ENCODE measurements around the gene PLPPR3.

PLPPR3 gene

DNA sequence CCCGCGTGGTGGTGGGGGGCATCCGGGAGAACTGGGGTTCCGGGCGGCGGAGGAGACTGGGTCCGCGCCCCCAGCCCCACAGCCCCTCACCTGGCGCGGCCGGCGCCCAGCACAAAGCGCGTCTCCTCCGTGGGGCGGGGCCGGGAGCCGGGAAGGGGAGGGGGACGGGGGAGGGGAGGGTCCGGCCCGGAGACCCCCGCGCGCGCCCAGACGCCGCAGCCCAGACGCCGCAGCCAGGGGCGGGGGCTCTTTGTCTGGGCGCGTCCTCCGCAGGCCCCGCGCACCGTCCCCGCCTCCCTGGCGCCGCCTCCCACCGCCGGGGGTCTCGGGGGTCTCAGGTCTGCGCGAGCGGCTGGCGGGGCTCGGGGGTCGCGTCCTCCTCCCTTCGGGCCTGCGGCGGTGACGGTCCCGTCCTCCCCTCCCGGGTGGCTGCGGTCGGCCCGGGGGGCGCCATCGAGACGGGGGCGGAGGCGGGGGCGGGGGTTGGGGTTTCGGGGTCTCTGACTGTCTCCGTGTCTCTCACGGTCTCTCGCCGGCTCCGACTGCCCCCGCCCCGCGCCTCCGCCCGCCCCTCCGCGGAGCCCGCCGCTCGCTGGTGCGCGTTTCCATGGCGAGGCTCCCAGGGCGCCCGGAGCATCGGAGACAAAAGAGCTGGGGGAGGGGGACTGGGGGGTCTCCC, at the start of gene PLPPR3:
Gene PLPPR3, minus strand, starts transcription at position 131 of the 679 bp plus-strand sequence. CDS start 396 bp downstream, outside the sequence.
- no peak for DNase-seq (ENCODE audit: low spot score)

- DNase-seq (ENCODE audit: low spot score), result no peak
Observed at GRCh38 chr19:870963-871401, 49.2 kb upstream of the PLPPR3 start.

DNA sequence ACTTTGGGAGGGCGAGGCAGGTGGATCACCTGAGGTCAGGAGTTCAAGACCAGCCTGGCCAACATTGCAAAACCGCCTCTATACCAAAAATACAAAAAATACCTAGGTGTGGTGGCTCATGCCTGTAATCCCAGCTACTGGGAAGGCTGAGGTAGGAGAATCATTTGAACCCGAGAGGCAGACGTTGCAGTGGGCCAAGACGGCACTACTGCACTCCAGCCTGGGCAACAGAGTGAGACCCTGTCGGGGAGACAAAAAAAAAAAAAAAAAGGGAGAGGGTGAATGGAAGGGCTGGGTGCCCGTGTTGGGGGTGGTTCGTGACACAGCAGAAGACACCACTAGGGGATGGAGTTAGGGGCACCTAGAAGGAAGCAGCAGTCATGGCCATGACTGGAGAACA, 48.6 kb upstream of the PLPPR3 start:
- no peak for DNase-seq (ENCODE audit: low spot score)

DNA sequence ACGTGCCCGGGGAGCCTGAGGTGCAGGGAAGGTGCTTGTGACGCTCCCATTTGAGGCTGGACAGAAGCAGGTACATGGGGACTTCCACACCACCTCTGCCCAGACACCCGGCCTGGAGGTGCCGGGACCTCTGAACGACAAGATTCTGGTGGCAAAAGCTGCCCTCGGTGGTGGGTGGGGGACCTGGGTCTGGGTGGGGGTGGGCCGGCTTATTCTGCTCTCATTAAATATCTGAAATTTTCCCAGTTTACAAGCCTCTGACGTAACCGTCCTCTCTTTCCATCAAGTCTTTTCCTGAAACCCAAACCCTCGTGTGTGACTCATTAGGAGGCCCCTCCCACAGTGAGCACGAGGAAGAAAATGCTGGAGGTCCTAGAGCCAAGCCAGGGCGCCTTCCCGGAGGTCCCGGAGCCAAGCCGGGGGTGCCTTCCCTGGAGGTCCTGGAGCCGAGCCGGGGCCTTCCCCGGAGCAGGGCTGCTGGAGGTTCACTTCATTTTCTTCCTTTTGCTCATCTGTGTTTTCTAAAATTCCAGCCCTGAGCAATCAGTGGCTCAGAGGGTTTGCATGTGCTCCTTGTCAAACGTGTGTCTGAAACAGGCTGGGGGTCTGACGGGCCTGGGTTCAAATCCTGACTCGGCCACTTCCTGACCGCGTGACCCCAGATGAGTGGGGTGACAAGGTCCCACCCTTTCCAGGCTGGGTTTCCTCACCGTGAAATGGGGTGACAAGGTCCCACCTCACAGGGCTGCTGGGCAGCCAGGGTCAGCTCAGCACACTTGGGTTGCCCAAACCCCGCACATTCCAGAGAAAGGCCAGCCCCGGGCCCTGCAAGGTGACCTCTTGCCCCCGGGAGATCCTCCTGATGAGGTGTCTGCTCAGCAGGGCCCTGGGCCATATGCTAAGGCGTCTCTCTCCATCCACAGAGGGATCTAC, 47.8 kb upstream of the PLPPR3 start:
- no peak for DNase-seq (ENCODE audit: low spot score)

GRCh38 chr19:868458-869244, 46.9 kb upstream of the PLPPR3 start:
- DNase-seq (ENCODE audit: low spot score), result no peak

DNA sequence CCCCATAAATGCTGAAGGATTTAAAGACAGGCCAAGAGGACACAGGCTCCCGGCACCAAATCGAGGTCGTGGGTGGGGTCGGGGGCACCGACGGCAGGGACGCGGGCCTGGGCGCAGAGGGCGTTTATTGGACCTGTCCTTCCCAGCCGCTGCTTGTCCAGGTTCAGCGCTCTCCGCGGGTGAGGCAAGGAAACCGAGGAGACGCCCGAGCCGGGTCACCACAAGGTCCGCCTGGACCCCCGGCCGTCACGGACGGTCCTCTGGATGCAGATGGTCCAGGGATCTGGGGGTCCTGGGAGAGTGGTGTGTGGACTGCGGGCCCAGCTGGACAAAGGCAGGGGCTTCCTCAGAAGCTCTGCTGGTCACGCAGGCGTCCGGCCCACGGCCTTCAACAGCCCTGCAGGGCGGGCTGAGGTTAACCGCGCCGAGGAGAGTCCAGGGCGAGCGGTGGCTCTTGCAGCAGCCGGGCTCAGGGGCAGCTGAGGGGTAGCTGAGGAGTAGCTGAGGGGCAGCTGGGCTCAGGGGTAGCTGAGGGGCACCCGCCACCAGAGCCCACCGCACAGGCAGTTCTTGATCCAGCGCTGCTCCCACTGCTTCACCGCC, 46.2 kb upstream of the PLPPR3 start:
- DNase-seq (ENCODE audit: low spot score), result no peak

DNA sequence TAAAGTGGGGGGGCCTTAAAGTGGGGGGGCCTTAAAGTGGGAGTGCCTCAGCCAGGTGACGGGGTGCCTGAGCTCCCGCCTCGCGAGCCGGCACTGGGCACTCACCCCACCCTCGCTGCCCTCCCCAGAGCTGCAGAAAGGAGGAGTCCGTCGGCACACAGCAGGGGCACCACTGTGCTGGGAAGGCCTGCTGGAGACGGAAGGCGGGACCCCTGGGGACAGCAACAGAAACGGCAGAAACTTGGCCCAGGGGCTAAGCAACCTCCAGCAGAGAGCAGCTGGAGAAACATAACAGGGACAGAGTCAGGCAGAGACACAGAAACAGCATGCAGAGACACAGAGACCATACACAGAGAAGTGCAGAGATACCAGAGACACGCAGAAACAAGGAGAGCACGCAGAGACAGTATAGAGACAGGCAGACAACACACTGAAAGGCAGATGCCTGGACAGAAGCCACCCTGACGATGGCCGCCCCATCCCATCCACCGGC, 45.6 kb upstream of the PLPPR3 start:
- DNase-seq (ENCODE audit: low spot score), result no peak

- no peak for DNase-seq (ENCODE audit: low spot score)
Observed at GRCh38 chr19:866769-867300, 45.1 kb upstream of the PLPPR3 start.

DNA sequence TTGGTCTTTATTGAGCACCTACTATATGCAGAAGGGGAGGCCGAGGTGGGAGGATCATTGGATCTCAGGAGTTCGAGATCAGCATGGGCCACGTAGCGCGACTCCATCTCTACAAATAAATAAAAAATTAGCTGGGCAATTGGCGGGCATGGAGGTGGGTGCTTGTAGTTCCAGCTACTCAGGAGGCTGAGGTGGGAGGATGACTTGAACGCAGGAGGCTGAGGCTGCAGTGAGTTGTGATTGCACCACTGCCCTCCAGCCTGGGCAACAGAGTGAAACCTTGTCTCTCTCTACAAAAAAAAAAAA, 41.5 kb upstream of the PLPPR3 start:
- DNase-seq (ENCODE audit: low spot score), result no peak

DNA sequence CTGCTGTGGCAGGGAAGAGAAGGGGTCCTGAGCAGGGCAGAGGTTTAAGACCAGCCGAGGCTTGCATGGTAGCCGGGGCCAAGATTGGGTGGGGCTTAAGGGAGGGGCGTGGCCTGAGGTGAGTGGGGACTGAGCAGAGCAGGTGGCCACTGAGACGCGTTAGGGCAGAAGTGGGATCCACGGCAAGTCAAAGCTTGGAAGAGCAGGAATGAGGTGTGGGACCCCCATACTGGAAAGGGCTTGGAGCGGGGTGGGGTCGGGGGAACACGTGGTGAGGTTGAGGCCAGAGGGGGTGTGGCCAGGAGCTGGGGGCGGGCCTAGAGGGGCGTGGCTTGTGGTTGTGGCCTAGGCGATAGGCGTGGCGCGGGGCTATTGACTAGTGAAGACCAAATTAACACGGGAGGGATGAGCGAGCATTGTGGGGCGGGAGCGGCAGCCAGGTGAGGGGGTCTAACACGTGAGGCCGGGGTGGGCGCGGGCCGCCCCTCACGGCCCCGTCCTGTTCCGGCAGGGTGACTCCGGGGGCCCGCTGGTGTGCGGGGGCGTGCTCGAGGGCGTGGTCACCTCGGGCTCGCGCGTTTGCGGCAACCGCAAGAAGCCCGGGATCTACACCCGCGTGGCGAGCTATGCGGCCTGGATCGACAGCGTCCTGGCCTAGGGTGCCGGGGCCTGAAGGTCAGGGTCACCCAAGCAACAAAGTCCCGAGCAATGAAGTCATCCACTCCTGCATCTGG, 41.0 kb upstream of the PLPPR3 start:
- peak; percentile 64 for DNase-seq (ENCODE audit: low spot score)

- peak; percentile 40 for DNase-seq (ENCODE audit: low spot score)
Observed at GRCh38 chr19:861756-862580, 40.2 kb upstream of the PLPPR3 start.

- no peak for DNase-seq (ENCODE audit: low spot score)
Observed at GRCh38 chr19:861141-861755, 39.5 kb upstream of the PLPPR3 start.

DNA sequence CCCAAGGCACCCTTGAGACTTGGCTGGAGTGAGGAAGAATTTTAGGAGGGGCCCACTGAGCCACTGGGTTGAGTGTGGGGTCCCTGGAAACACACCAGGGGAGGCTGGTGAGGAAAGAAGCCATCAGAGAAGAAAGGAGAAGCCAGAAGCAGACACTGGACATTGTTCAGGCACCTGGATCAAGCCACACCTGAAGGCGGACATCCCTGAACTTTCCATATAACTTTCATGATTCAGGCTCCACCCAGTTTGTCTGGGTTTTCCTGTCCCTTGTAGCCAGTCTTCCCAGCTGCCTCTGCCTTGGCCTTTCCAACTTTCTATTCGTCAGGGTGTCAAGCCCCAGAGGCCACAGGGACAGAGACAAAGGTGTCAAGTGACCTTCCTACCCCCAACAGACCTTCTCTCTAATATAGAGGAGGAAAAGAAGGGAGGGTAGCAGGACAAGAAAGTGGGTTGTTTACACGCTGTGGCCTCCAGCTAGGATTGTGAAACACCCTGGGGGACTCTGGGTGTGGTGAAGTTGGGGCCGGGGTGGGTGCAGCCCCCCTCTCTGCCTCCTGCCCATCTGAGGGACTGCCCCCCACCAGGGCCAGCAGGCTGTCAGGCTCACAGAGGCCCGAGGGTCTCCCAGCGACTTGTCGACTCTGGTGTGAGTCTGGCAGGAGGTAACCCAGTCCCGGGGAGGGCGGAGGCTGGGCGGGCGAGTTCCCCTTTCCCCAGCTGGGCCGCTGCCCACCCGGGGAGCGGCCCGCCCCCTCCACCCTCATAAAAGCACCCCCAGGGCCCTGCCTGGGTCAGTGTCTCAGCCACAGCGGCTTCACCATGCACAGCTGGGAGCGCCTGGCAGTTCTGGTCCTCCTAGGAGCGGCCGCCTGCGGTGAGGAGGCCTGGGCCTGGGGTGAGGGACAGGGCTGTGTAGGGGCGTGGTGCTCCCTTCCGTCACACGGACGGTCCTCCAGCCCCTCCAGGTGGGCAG, 37.4 kb upstream of the PLPPR3 start, which contains the start of gene CFD:
Gene CFD, plus strand, starts transcription at position 797 of the 976 bp plus-strand sequence. Its CDS starts 26 bp downstream, at position 823.
- no peak for DNase-seq (ENCODE audit: low spot score)

DNA sequence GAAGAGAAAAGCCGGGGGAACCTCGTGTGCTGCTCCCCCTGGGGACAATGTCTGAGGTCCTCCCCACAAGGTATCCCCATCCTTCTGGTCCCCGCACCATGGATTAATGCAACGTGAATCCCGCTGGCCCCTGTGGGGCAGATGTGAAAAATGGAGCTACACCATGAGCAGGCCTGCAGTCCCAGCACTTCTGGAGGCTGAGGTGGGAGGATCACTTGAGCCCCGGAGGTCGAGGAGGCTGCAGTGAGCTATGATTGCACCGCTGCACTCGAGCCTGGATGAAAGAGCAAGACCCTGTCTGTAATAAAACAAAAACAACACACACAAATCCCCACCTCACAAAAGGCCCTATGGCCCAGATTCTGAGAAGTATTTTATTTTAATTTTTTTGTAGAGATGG, 36.5 kb upstream of the PLPPR3 start:
- DNase-seq (ENCODE audit: low spot score), result no peak

GRCh38 chr19:855566-856120, 33.9 kb upstream of the PLPPR3 start:
- DNase-seq (ENCODE audit: low spot score), result no peak

- DNase-seq (ENCODE audit: low spot score), result no peak
Observed at GRCh38 chr19:855142-855541, 33.4 kb upstream of the PLPPR3 start.

DNA sequence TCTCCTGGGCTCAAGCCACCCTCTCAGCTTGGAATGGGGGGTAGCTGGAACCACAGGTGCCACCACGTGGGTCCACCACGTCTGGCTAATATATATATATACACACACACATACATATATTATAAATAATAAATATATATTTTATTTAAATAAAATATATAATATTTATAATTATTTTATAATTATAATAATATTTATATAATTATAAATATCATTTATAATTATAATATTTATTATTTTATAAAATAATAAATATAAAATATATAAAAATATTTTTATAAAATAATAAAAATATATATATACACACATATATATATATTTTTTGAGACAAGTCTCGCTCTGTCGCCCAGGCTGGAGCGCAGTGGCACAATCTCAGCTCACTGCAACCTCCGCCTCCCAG, 32.8 kb upstream of the PLPPR3 start:
- no peak for DNase-seq (ENCODE audit: low spot score)

Measured in CD4-positive, alpha-beta T cell treated with Interleukin-15 for 4 hours (primary cell).